ENCODE data around the gene PTTG2.
A peak's percentile ranks its signal among the peaks of the same experiment; 100 is the strongest.

Gene PTTG2

DNA sequence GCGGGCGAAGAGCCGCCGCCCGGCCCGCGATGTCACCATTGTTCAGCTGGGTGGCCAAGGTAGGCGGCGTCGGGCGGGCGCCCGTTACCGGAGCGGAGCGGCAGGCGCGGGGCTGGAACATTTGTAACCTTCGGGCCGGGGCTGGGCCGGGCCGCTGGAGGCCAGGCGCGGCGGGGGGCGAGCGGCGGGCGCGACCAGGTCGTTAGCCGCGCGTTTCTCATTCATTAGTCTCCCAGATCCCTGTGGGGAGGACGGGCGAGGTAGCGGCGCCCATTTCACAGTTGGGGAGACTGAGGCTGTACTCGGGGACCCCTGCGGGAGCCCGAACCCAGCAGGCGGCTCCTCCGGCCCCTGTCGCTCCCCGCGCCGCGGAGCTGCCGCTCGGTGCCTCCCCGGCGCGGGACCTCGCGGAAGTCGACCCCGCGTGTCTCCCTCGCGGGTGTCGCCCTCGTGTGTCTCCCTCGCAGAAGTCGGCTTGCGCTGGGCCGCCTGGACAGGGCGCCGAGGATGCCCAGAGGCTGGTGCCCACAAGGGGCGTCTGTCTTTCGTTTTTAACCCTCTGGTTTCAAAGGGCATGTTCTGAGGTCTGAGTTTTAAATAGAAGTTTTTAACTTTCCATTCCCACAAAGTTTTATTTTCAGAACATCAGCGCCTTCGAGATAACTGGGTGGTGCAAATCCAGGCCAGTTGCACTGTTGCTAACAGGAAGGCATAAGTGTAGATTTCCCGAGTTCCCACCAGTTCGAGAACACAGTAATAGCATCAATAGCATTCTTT, 17.5 kb downstream of the PTTG2 start:
- H3K9me3 Mint-ChIP-seq, result peaks cover 4% of the 10 kb centered on the region
- peaks cover 34% of the 10 kb centered on the region for H3K4me1 Mint-ChIP-seq
- TF ChIP-seq CTCF (IDR thresholded peaks at IDR 0.05), result peak; percentile 39
- no peaks in the 10 kb centered on the region for H3K36me3 Mint-ChIP-seq (ENCODE audit: low read depth)
- H3K4me3 Mint-ChIP-seq, result peak overlapping the region; percentile 83
- peak; percentile 49 for DNase-seq
- H3K27me3 Mint-ChIP-seq (ENCODE audit: low read depth, poor library complexity), result peaks cover 2% of the 10 kb centered on the region
- no peak overlapping the region for H3K27ac Mint-ChIP-seq

- H3K36me3 Mint-ChIP-seq (ENCODE audit: low read depth), result no peaks in the 10 kb centered on the region
- H3K9me3 Mint-ChIP-seq, result peaks cover 4% of the 10 kb centered on the region
- no peak overlapping the region for H3K27ac Mint-ChIP-seq
- peak overlapping the region; percentile 83 for H3K4me3 Mint-ChIP-seq
- H3K4me1 Mint-ChIP-seq, result peaks cover 35% of the 10 kb centered on the region
- no peaks in the 10 kb centered on the region for H3K27me3 Mint-ChIP-seq (ENCODE audit: low read depth, poor library complexity)
- DNase-seq, result peak; percentile 17
- TF ChIP-seq CTCF (IDR thresholded peaks at IDR 0.05), result no peak
Observed at GRCh38 chr4:37978248-37978924, 18.2 kb downstream of the PTTG2 start.

GRCh38 chr4:37980246-37980645, 20.0 kb downstream of the PTTG2 start:
- no peak for TF ChIP-seq CTCF (IDR thresholded peaks at IDR 0.05)
- Mint-ChIP-seq H3K36me3 (ENCODE audit: low read depth) (no peaks in the 10 kb centered on the region), H3K4me1 (peaks cover 35% of the 10 kb centered on the region), H3K4me3 (no peak overlapping the region), H3K27ac (no peak overlapping the region), H3K27me3 (ENCODE audit: low read depth, poor library complexity) (no peaks in the 10 kb centered on the region), H3K9me3 (no peaks in the 10 kb centered on the region)
- no peak for DNase-seq

DNA sequence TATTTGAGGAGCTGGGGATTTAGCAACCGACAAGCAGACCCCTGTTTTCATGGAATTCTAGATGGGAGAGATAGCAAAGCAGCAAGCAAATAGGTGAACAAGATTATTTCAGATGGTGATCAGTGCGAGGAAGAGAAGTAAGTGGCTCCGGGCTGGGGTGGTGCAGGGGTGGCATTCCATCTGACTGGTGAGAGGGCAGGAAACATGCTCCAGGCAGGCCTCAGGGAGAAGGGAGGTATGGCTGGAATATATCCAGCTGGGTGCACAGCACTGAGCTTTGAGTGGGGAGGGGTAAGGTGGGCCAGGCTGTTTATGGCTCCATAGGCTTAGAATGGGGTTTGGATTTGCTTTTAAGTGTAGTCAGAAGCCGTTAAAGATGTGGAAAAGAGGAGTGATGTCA, 21.2 kb downstream of the PTTG2 start:
- Mint-ChIP-seq H3K27ac (no peak overlapping the region), H3K4me3 (no peak overlapping the region), H3K9me3 (no peaks in the 10 kb centered on the region), H3K27me3 (ENCODE audit: low read depth, poor library complexity) (no peaks in the 10 kb centered on the region), H3K4me1 (peaks cover 29% of the 10 kb centered on the region), H3K36me3 (ENCODE audit: low read depth) (no peaks in the 10 kb centered on the region)
- TF ChIP-seq CTCF (IDR thresholded peaks at IDR 0.05), result no peak
- no peak for DNase-seq

DNA sequence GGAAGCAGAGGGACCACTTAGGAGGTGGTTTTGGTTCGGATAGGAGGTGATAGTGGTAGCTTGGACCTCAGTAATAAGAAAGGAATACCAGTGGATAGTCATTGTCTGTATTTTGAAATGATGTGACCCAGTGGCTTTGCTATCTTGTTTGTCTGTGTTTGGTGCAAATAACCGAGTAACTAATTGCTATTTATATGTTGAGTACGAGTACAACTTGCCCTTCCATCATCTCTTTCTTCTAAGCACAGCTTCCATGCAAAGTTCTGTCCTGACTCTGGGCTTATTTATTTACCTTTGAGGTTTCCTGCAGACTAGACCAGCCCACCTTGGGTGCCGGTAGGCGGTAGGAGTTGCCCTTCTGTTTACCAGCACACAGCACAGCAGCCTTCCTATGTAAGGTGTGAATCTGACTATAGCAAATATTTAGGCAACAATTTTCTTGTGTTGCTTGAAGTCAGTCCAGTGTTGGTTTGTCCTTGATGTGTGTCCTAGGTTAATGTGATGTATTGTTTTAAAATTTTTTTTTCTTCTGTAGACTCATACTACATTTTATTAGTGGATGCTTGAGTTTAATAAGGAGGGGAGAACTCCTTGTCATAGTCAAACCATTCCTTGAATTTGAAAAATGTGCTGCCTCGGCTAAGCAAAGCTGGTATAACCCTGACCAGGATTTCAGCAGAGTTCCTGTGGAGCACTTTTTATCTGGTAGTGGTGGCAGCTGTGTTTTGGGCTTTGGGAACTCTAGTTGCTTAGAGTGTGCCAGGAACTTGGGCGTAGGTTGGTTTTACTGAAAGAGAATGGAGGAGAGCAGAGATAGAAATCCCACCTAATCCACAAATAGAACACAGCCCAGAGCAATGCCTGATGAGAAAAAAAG, 21.9 kb downstream of the PTTG2 start:
- H3K4me3 Mint-ChIP-seq, result no peak overlapping the region
- H3K27ac Mint-ChIP-seq, result peak overlapping the region; percentile 47
- DNase-seq, result no peak
- no peaks in the 10 kb centered on the region for H3K27me3 Mint-ChIP-seq (ENCODE audit: low read depth, poor library complexity)
- H3K9me3 Mint-ChIP-seq, result no peaks in the 10 kb centered on the region
- peaks cover 31% of the 10 kb centered on the region for H3K4me1 Mint-ChIP-seq
- H3K36me3 Mint-ChIP-seq (ENCODE audit: low read depth), result no peaks in the 10 kb centered on the region
- TF ChIP-seq CTCF (IDR thresholded peaks at IDR 0.05), result no peak

Measured in nephron progenitor cell (in vitro differentiated cells).